ENCODE results near the gene RPL3. TPM values are rescaled to one million over a fixed set of nuclear protein-coding genes. Genes with fewer than 3 reads are reported as not detected.
A peak's percentile ranks its signal among the peaks of the same experiment; 100 is the strongest.

The RPL3 gene
- total RNA-seq, 1 experiment from 2014 or later = 2,830 TPM

- H2BK120ac ChIP-seq (ENCODE audit: low read depth, low read length, poor library complexity, severe bottlenecking) = no peak overlapping the region
- H3K9me3 Mint-ChIP-seq = no peaks in the 10 kb centered on the region
- peak; percentile 46 for DNase-seq
- H3K4ac ChIP-seq (ENCODE audit: low read depth, low read length) = no peak overlapping the region
- no peak overlapping the region for H2BK15ac ChIP-seq (ENCODE audit: low read depth, low read length)
- peaks cover 2% of the 10 kb centered on the region for H4K20me1 ChIP-seq (ENCODE audit: control insufficient read depth, insufficient read depth, insufficient read length)
- H3K27ac Mint-ChIP-seq = no peak overlapping the region
- H3K9me3 ChIP-seq (ENCODE audit: control insufficient read depth, low read depth, low read length) = no peaks in the 10 kb centered on the region
- no peak overlapping the region for H3K4me3 Mint-ChIP-seq
- H4K8ac ChIP-seq (replicated peaks; ENCODE audit: insufficient read length, low read depth, low read length) = no peak overlapping the region
- no peak overlapping the region for H3K23ac ChIP-seq (ENCODE audit: insufficient read length, low read depth, low read length)
- no peak overlapping the region for H4K5ac ChIP-seq (ENCODE audit: insufficient read length, low read depth, low read length)
- H3K4me2 ChIP-seq (ENCODE audit: insufficient read depth, insufficient read length, low read length) = no peak overlapping the region
- no peak overlapping the region for H2AFZ ChIP-seq (ENCODE audit: low read length)
- no peak overlapping the region for H4K91ac ChIP-seq (ENCODE audit: insufficient read length, low read depth, low read length)
- H2BK12ac ChIP-seq (ENCODE audit: insufficient read length, low read depth, low read length) = no peak overlapping the region
- peaks cover 4% of the 10 kb centered on the region for H3K23me2 ChIP-seq (ENCODE audit: insufficient read length, low read depth, low read length, poor library complexity, severe bottlenecking)
- no peak overlapping the region for H2BK20ac ChIP-seq (ENCODE audit: low read depth, low read length, poor library complexity, severe bottlenecking)
- H2AK5ac ChIP-seq (ENCODE audit: insufficient read length, low read length) = no peak overlapping the region
- TF ChIP-seq CTCF (conservative IDR thresholded peaks at IDR 0.05) = no peak
- no peak overlapping the region for H3K18ac ChIP-seq (ENCODE audit: insufficient read length, low read depth, low read length)
- no peaks in the 10 kb centered on the region for H3K79me1 ChIP-seq (ENCODE audit: insufficient read depth, low read depth, low read length, poor library complexity, severe bottlenecking)
- H3K4me1 Mint-ChIP-seq = peaks cover 34 to 60% of the 10 kb centered on the region in 2 experiments
- WGBS (ENCODE audit: extremely low coverage, insufficient read length, low lambda C conversion rate) = no CpG with 5 or more reads among the region's 11 CpGs
- H3K9ac ChIP-seq (ENCODE audit: extremely low read depth, insufficient read length, low read length) = no peak overlapping the region
- no peak overlapping the region for H2BK5ac ChIP-seq (ENCODE audit: insufficient read length, low read length)
- H3T11ph ChIP-seq (ENCODE audit: low read length) = no peak overlapping the region
- no peaks in the 10 kb centered on the region for H3K79me2 ChIP-seq (ENCODE audit: insufficient read depth, low read length)
- peaks cover 6% of the 10 kb centered on the region; the same call in 1 of the 2 replicates for H3K4me1 ChIP-seq (ENCODE audit: insufficient read depth, low read length)
- no peak overlapping the region for H3K56ac ChIP-seq (ENCODE audit: insufficient read length, low read depth, low read length)
- H3K27me3 Mint-ChIP-seq (ENCODE audit: low read depth) = no peaks in the 10 kb centered on the region; the same call in none of the 2 replicates
- H3K14ac ChIP-seq (ENCODE audit: insufficient read depth, low read length) = no peak overlapping the region
- no peak overlapping the region for H3K27ac ChIP-seq (ENCODE audit: insufficient read length, low read depth, low read length)
- no peaks in the 10 kb centered on the region for H3K27me3 ChIP-seq (ENCODE audit: insufficient read depth, low read length)
- H3K36me3 Mint-ChIP-seq (ENCODE audit: insufficient read depth in 1 of 3, low read depth in 3 of 3) = peaks cover 7 to 22% (median 10%) of the 10 kb centered on the region in 3 experiments; a peak in 6 of 7 replicates
Measured at GRCh38 chr22:39362271-39362670, 42.8 kb upstream of the RPL3 start.
